ENCODE data around the gene TCF7L1.

Gene TCF7L1

DNA sequence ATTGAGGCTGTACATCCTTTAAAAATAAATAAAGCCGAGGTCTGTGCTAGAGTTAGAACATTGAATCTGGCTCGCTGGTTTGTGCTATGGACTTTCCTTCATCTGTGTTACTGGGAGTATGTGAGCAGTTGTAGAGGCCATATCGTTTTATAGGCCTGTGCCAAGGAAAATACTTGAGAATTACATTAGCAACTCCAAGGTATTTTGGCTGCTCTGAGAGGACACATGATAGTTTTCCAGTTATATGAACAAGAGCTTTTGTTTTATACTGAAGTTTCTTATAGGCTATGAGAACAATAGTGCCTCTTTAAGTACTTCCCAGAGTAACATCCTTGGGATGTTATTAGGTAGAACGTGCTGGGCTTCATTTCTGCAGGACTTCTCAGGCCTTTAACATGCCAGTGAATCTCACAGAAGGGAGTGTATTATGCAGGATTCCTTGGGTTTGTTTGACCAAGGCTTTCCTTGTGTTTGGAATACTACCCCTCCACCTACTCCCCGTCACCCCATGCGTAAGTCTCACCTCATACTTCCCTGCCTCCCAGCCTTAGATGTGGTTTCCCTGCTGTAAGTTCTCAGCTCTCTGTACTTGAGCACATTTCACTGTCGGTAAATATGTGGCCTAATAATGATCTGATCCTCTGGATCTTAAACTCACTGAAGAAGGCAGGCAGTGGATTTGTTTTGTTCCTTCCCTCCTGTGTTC lies 21.0 kb downstream of the TCF7L1 start:
- TF ChIP-seq CEBPB (IDR thresholded peaks at IDR 0.05) (no peak), EP300 (IDR thresholded peaks at IDR 0.05; ENCODE audit: borderline replicate concordance) (no peak), CREB1 (IDR thresholded peaks at IDR 0.05; ENCODE audit: low read depth) (no peak), NFIC (IDR thresholded peaks at IDR 0.05) (no peak), TEAD4 (IDR thresholded peaks at IDR 0.05) (no peak), RAD21 (IDR thresholded peaks at IDR 0.05; ENCODE audit: low read depth) (no peak), TAF1 (IDR thresholded peaks at IDR 0.05; ENCODE audit: low read depth) (no peak), ZBTB7A (IDR thresholded peaks at IDR 0.05; ENCODE audit: low read depth) (no peak), EGR1 (IDR thresholded peaks at IDR 0.05) (no peak), YY1 (IDR thresholded peaks at IDR 0.05; ENCODE audit: low read depth) (no peak), TCF12 (IDR thresholded peaks at IDR 0.05; ENCODE audit: low read depth) (no peak), FOXM1 (IDR thresholded peaks at IDR 0.05; ENCODE audit: borderline replicate concordance, low read depth) (no peak)
- TF ChIP-seq, protein P1, sequence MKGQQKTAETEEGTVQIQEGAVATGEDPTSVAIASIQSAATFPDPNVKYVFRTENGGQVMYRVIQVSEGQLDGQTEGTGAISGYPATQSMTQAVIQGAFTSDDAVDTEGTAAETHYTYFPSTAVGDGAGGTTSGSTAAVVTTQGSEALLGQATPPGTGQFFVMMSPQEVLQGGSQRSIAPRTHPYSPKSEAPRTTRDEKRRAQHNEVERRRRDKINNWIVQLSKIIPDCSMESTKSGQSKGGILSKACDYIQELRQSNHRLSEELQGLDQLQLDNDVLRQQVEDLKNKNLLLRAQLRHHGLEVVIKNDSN (IDR thresholded peaks at IDR 0.05), result no peak
- TF ChIP-seq, protein P2, sequence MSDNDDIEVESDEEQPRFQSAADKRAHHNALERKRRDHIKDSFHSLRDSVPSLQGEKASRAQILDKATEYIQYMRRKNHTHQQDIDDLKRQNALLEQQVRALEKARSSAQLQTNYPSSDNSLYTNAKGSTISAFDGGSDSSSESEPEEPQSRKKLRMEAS (IDR thresholded peaks at IDR 0.05), result no peak
- TF ChIP-seq, protein P3, sequence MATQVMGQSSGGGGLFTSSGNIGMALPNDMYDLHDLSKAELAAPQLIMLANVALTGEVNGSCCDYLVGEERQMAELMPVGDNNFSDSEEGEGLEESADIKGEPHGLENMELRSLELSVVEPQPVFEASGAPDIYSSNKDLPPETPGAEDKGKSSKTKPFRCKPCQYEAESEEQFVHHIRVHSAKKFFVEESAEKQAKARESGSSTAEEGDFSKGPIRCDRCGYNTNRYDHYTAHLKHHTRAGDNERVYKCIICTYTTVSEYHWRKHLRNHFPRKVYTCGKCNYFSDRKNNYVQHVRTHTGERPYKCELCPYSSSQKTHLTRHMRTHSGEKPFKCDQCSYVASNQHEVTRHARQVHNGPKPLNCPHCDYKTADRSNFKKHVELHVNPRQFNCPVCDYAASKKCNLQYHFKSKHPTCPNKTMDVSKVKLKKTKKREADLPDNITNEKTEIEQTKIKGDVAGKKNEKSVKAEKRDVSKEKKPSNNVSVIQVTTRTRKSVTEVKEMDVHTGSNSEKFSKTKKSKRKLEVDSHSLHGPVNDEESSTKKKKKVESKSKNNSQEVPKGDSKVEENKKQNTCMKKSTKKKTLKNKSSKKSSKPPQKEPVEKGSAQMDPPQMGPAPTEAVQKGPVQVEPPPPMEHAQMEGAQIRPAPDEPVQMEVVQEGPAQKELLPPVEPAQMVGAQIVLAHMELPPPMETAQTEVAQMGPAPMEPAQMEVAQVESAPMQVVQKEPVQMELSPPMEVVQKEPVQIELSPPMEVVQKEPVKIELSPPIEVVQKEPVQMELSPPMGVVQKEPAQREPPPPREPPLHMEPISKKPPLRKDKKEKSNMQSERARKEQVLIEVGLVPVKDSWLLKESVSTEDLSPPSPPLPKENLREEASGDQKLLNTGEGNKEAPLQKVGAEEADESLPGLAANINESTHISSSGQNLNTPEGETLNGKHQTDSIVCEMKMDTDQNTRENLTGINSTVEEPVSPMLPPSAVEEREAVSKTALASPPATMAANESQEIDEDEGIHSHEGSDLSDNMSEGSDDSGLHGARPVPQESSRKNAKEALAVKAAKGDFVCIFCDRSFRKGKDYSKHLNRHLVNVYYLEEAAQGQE (IDR thresholded peaks at IDR 0.05; ENCODE audit: low read depth), result no peak

DNA sequence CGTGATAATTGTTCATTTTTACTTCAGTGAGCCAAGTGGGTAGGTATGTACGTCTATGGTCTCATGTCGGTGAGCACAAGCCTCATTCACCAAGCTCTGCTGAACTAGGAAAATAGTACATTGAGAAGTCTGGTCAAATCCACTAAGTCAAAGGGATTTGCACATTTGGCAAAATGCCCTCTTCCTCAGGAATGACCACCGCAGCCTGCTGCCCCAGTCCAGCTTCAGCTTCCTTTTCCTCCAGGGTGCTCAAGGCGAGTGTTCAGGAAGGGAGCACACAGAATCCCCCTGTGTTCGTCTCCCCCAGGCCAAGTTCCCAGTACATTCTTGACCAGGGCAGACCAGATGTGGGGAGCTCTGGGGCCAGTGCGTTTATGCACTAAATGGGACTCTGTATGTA lies 23.0 kb downstream of the TCF7L1 start:
- TF ChIP-seq YY1 (IDR thresholded peaks at IDR 0.05; ENCODE audit: low read depth) (no peak), NFIC (IDR thresholded peaks at IDR 0.05) (peak; percentile 40; the same call in 1 of the 2 replicates)

DNA sequence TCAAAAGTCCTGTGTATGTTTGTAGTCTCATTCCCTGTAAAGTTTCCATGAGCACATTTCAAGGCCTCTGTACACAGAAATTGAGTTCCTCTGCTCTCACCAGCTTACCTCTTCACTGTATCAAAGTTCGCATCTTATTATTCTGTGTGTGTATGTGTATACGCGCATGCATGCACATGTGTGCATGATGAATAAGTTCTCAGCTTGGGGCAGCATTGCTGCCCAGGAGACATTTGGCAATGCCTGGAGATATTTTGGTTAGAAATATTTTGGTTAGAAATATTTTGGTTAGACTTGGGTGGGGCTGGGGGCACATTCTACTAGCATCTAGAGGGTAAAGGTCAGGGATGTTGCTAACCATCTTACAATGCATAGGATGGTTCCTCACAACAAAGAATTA lies 23.4 kb downstream of the TCF7L1 start:
- TF ChIP-seq YY1 (IDR thresholded peaks at IDR 0.05; ENCODE audit: low read depth) (no peak), CREB1 (IDR thresholded peaks at IDR 0.05; ENCODE audit: low read depth) (no peak), EP300 (IDR thresholded peaks at IDR 0.05; ENCODE audit: borderline replicate concordance) (no peak), CEBPB (IDR thresholded peaks at IDR 0.05) (no peak), RAD21 (IDR thresholded peaks at IDR 0.05; ENCODE audit: low read depth) (no peak), NFIC (IDR thresholded peaks at IDR 0.05) (no peak), TAF1 (IDR thresholded peaks at IDR 0.05; ENCODE audit: low read depth) (no peak), EGR1 (IDR thresholded peaks at IDR 0.05) (no peak), TEAD4 (IDR thresholded peaks at IDR 0.05) (no peak), TCF12 (IDR thresholded peaks at IDR 0.05; ENCODE audit: low read depth) (no peak), FOXM1 (IDR thresholded peaks at IDR 0.05; ENCODE audit: borderline replicate concordance, low read depth) (no peak), ZBTB7A (IDR thresholded peaks at IDR 0.05; ENCODE audit: low read depth) (no peak)
- TF ChIP-seq, protein P1 (IDR thresholded peaks at IDR 0.05), result no peak
- TF ChIP-seq, protein P2 (IDR thresholded peaks at IDR 0.05), result no peak
- TF ChIP-seq, protein P3 (IDR thresholded peaks at IDR 0.05; ENCODE audit: low read depth), result no peak

DNA sequence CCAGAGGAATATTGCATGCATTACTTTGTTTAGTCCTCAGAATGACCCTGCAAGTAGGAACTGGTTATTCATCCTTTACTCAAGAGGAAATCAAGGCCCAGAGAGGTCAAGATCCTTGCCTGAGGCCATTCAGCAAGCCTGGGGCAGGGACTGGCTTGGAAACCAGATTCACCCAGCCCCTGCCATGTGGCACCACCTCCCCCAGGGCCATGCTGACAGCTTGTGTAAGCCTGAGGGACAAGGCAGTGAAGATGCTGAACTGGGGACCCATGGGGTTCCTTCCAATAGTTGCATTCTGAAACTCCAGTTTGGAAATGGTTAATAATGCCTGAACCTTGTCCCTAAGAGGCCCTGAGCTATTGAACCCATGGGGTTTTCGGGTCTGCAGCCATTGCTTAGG lies 24.2 kb downstream of the TCF7L1 start:
- TF ChIP-seq, protein P1 (IDR thresholded peaks at IDR 0.05), result no peak
- TF ChIP-seq YY1 (IDR thresholded peaks at IDR 0.05; ENCODE audit: low read depth) (no peak), TCF12 (IDR thresholded peaks at IDR 0.05; ENCODE audit: low read depth) (no peak), NFIC (IDR thresholded peaks at IDR 0.05) (no peak), EP300 (IDR thresholded peaks at IDR 0.05; ENCODE audit: borderline replicate concordance) (no peak), FOXM1 (IDR thresholded peaks at IDR 0.05; ENCODE audit: borderline replicate concordance, low read depth) (no peak), RAD21 (IDR thresholded peaks at IDR 0.05; ENCODE audit: low read depth) (no peak), EGR1 (IDR thresholded peaks at IDR 0.05) (no peak), TAF1 (IDR thresholded peaks at IDR 0.05; ENCODE audit: low read depth) (no peak), TEAD4 (IDR thresholded peaks at IDR 0.05) (no peak), CEBPB (IDR thresholded peaks at IDR 0.05) (no peak), CREB1 (IDR thresholded peaks at IDR 0.05; ENCODE audit: low read depth) (no peak), ZBTB7A (IDR thresholded peaks at IDR 0.05; ENCODE audit: low read depth) (no peak)
- TF ChIP-seq, protein P2 (IDR thresholded peaks at IDR 0.05), result no peak
- TF ChIP-seq, protein P3 (IDR thresholded peaks at IDR 0.05; ENCODE audit: low read depth), result no peak
